Mesenchymal stem cell (in vitro differentiated cells and primary cell): ENCODE data around the gene CLEC16A.

Experiments used
- DNase-seq: peaks from one replicate; pipeline ENCODE4 v3.0.0-alpha.2; 2013
- H2AFZ ChIP-seq: one replicate; pipeline ENCODE4 v1.6.1; 2013; ENCODE audit warnings: low read depth, mild to moderate bottlenecking, control low read depth, inconsistent platforms, low read length, moderate library complexity
- H2AK5ac ChIP-seq: 2 replicates; pipeline ENCODE4 v1.6.1; 2013; ENCODE audit warnings: low read length, moderate library complexity, mild to moderate bottlenecking, inconsistent platforms; ENCODE audit not compliant: severe bottlenecking
- H2BK120ac ChIP-seq: one replicate; pipeline ENCODE4 v1.6.1; 2013; ENCODE audit warnings: low read depth, mild to moderate bottlenecking, inconsistent platforms, low read length, moderate library complexity
- H2BK12ac ChIP-seq, 2 experiments: one replicate each; pipeline ENCODE4 v1.6.1; 2013; ENCODE audit warnings: inconsistent platforms in 2 of 2, low read length in 2 of 2, mild to moderate bottlenecking in 2 of 2, moderate library complexity in 2 of 2, control low read depth in 1 of 2
- H2BK15ac ChIP-seq: one replicate; pipeline ENCODE4 v1.6.1; 2013; ENCODE audit warnings: mild to moderate bottlenecking, low read depth, inconsistent platforms; ENCODE audit not compliant: poor library complexity, severe bottlenecking
- H2BK5ac ChIP-seq: 2 replicates; pipeline ENCODE4 v1.6.1; 2013; ENCODE audit warnings: low read depth, mild to moderate bottlenecking, low read length, control low read depth, inconsistent platforms; ENCODE audit not compliant: poor library complexity, severe bottlenecking
- H3K14ac ChIP-seq, 2 experiments: one replicate each; pipeline ENCODE4 v1.6.1; 2013; ENCODE audit warnings: inconsistent platforms in 2 of 2, low read length in 2 of 2, control low read depth in 1 of 2, mild to moderate bottlenecking in 1 of 2, moderate library complexity in 1 of 2
- H3K18ac ChIP-seq, 2 experiments: one replicate each; pipeline ENCODE4 v1.6.1; 2013; ENCODE audit warnings: inconsistent platforms in 2 of 2, low read length in 2 of 2, control low read depth in 1 of 2, low read depth in 1 of 2, mild to moderate bottlenecking in 1 of 2
- H3K23ac ChIP-seq, 2 experiments: one replicate each; pipeline ENCODE4 v1.6.1; 2013; ENCODE audit warnings: inconsistent platforms in 2 of 2, low read length in 2 of 2, mild to moderate bottlenecking in 2 of 2, moderate library complexity in 2 of 2, control low read depth in 1 of 2
- H3K27ac ChIP-seq: 2 replicates; pipeline ENCODE4 v1.5.1; 2013; ENCODE audit warnings: mild to moderate bottlenecking, moderate library complexity, low read length, control low read depth, inconsistent platforms; ENCODE audit not compliant: poor library complexity, severe bottlenecking
- H3K27me3 ChIP-seq, 2 experiments: 2 replicates each; pipeline versions ENCODE4 v1.6.1 to v1.7.0; 2013; ENCODE audit warnings: low read length in 2 of 2, mild to moderate bottlenecking in 2 of 2, moderate library complexity in 2 of 2, control low read depth in 1 of 2, inconsistent platforms in 1 of 2; ENCODE audit not compliant: control insufficient read depth in 1 of 2, insufficient read depth in 1 of 2
- H3K36me3 ChIP-seq, 2 experiments: 2 replicates each; pipeline versions ENCODE4 v1.6.1 to v1.7.0; 2013; ENCODE audit warnings: low read length in 2 of 2, control low read depth in 1 of 2, inconsistent platforms in 1 of 2, low read depth in 1 of 2, mild to moderate bottlenecking in 1 of 2; ENCODE audit not compliant: insufficient read depth in 2 of 2, control insufficient read depth in 1 of 2
- H3K4ac ChIP-seq, 2 experiments: one replicate each; pipeline ENCODE4 v1.6.1; 2013; ENCODE audit warnings: inconsistent platforms in 2 of 2, low read length in 2 of 2, mild to moderate bottlenecking in 2 of 2, moderate library complexity in 2 of 2, control low read depth in 1 of 2, low read depth in 1 of 2
- H3K4me1 ChIP-seq: 2 replicates; pipeline ENCODE4 v1.6.1; 2013; ENCODE audit warnings: low read depth, low read length, control low read depth; ENCODE audit not compliant: control insufficient read depth, insufficient read depth
- H3K4me2 ChIP-seq: 2 replicates; pipeline ENCODE4 v1.6.1; 2013; ENCODE audit warnings: low read length, mild to moderate bottlenecking, inconsistent platforms; ENCODE audit not compliant: poor library complexity, severe bottlenecking
- H3K4me3 ChIP-seq, 2 experiments: 2 replicates each; pipeline versions ENCODE4 v1.5.1 to v1.7.0; 2013; ENCODE audit warnings: low read length in 2 of 2, mild to moderate bottlenecking in 2 of 2, control low read depth in 1 of 2, low read depth in 1 of 2; ENCODE audit not compliant: insufficient read depth in 1 of 2
- H3K79me1 ChIP-seq: replicated peaks from 2 replicates; pipeline ENCODE4 v1.6.1; 2013; ENCODE audit warnings: mild to moderate bottlenecking, control low read depth, low read length, inconsistent platforms; ENCODE audit not compliant: poor library complexity, severe bottlenecking
- H3K9ac ChIP-seq: 2 replicates; pipeline ENCODE4 v1.7.0; 2013; ENCODE audit warnings: mild to moderate bottlenecking, low read length, moderate library complexity
- H3K9me3 ChIP-seq: 2 replicates; pipeline ENCODE4 v1.7.0; 2013; ENCODE audit warnings: mild to moderate bottlenecking, low read length; ENCODE audit not compliant: control insufficient read depth
- H4K8ac ChIP-seq: one replicate; pipeline ENCODE4 v1.6.1; 2013; ENCODE audit warnings: inconsistent platforms, mild to moderate bottlenecking, low read length, moderate library complexity
- H4K91ac ChIP-seq: one replicate; pipeline ENCODE4 v1.6.1; 2013; ENCODE audit warnings: mild to moderate bottlenecking, low read length, inconsistent platforms
- WGBS: methylation state at CpG from one replicate; pipeline ENCODE4 v1.1.7; 2013; ENCODE audit warnings: mixed read lengths; 5-methylcytosine and 5-hydroxymethylcytosine counted together

CLEC16A gene

DNA sequence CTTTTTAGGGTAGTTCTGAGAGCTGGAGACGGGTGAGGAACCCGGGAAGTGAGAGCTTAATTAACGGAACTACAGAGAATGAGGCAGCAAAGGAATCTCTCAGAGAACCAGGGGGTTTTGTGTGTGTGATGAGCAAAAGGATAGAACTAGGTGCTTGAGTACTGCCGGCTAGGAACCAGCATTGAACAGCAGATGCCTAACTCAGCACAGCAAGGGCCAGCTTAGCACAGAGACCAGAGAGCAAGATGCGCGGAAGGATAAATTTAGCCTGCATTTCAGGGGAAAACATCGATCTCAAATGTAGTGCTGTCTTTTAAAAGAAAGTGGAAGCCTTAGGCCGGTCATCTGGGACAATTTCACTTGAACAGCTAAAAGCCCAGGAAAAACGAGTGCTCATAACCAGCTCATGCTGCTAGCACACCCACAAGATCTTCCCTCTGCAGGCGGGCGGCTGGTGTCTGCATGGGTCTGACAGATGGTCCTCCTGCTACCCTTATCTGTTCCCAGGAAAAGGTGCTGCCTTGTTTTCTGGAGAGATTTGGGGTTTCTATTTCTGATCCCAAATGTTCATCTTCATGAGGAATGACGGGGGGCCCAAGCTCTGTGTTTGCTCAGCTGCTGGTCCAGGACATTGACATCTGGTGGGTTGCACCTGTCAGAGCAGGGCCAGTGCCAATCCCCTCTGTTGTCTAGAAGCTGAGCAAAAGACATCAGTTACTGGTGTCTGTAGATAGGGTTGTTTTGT lies 207.7 kb downstream of the CLEC16A start:
- peaks cover 8% of the 10 kb centered on the region for H3K79me1 ChIP-seq

DNA sequence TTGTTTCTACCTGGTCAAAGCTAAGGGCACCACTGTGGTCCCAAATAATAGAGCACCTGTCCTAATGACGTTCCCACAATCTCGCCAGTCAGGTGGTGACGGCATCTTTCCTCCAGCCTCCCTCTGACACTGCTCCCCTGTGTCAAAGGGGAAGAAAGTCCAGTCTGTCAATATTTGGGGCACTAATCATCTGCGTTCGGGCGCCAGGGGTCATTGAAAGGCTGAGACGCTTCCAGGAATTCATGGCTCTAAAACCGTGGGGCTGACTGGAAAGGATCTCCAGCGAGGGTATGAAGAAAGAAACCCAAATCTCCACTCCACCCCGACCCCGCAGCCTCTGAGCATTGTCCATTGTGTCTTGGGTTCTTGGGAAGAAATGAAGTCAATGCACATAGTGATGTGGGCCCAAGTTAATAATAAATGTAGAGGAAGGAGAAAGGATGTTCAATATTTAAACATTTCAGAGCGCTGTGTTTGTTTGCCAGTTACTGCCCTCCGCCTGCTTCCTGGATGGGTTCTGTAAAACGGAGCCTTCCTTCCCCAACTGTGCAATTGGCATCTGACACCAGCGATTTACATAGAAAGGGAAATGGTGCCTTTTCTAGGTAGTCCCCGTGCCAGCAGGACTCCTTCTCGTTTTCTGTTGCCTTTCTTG lies 208.4 kb downstream of the CLEC16A start:
- Histone ChIP-seq H3K9ac (no peak overlapping the region), H3K36me3 (peaks cover 4 to 18% of the 10 kb centered on the region in 2 experiments), H3K4me2 (no peak overlapping the region), H2BK5ac (no peak overlapping the region), H2AFZ (no peak overlapping the region), H2BK12ac (no peak overlapping the region), H2AK5ac (no peak overlapping the region), H4K91ac (no peak overlapping the region), H3K79me1 (peaks cover 10% of the 10 kb centered on the region), H3K14ac (no peak overlapping the region), H3K9me3 (no peaks in the 10 kb centered on the region), H3K27ac (no peak overlapping the region), H3K27me3 (no peaks in the 10 kb centered on the region), H3K18ac (no peak overlapping the region), H2BK15ac (no peak overlapping the region), H3K4me1 (peaks cover 7% of the 10 kb centered on the region), H3K4me3 (no peak overlapping the region), H4K8ac (no peak overlapping the region), H3K23ac (no peak overlapping the region), H3K4ac (no peak overlapping the region), H2BK120ac (no peak overlapping the region)
- no peak for DNase-seq
- WGBS: 85% methylated on average over 17 of the region's 17 CpGs

More for the DNA sequence above, 207.7 kb downstream of the CLEC16A start:
- H2BK120ac ChIP-seq: no peak overlapping the region
- H2BK12ac ChIP-seq: no peak overlapping the region
- no peak overlapping the region for H3K4ac ChIP-seq
- no peaks in the 10 kb centered on the region for H3K9me3 ChIP-seq
- H4K8ac ChIP-seq: no peak overlapping the region
- H3K4me1 ChIP-seq: peaks cover 5% of the 10 kb centered on the region
- H2AFZ ChIP-seq: no peak overlapping the region
- no peak overlapping the region for H2AK5ac ChIP-seq
- H3K18ac ChIP-seq: no peak overlapping the region
- H3K27me3 ChIP-seq: no peaks in the 10 kb centered on the region
- no peak overlapping the region for H4K91ac ChIP-seq
- no peak for DNase-seq
- H3K27ac ChIP-seq: no peak overlapping the region
- H2BK5ac ChIP-seq: no peak overlapping the region
- H3K9ac ChIP-seq: no peak overlapping the region
- H3K36me3 ChIP-seq: peaks cover 4 to 19% of the 10 kb centered on the region in 2 experiments
- H3K4me3 ChIP-seq: no peak overlapping the region
- H3K23ac ChIP-seq: no peak overlapping the region
- 89% methylated on average over 12 of the region's 12 CpGs for WGBS
- H3K4me2 ChIP-seq: no peak overlapping the region
- no peak overlapping the region for H3K14ac ChIP-seq
- no peak overlapping the region for H2BK15ac ChIP-seq

DNA sequence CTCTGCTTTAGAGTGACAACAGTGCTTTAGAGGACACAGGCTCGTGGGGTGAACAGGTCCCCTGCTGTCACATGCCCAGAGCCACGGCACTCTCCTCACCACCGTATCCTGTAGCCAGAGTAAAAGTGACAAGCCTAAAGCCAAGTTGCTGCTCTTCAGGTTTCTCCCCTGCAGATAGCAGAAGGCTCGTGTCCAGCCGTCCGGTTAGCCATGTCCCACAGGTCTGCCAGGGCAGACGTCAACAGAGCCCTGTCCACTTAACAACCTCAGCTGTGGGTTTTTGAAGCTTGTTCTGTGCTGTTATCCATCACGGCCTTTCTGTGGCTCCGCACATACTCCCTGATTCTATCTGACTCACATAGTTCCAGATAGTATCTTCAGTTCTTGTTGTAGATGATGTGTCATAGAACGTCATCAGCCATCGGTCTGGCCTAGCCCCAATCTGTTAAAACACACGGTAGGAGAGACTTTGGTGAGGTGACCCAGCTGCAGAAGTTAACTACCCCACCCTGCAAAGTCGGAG lies 211.0 kb downstream of the CLEC16A start:
- Histone ChIP-seq H2BK120ac (no peak overlapping the region), H2AFZ (no peak overlapping the region), H4K8ac (peak overlapping the region; percentile 62), H4K91ac (no peak overlapping the region), H3K4ac (no peak overlapping the region), H3K36me3 (peaks cover 1 to 14% of the 10 kb centered on the region in 2 experiments), H2BK5ac (no peak overlapping the region), H2BK15ac (no peak overlapping the region), H3K18ac (peak overlapping the region in 1 of 2 experiments; percentile 74), H3K27ac (no peak overlapping the region), H3K9ac (no peak overlapping the region), H3K4me3 (no peak overlapping the region), H3K23ac (no peak overlapping the region), H3K4me2 (no peak overlapping the region), H3K4me1 (peaks cover 3% of the 10 kb centered on the region), H3K79me1 (peaks cover 13% of the 10 kb centered on the region), H2AK5ac (no peak overlapping the region), H3K27me3 (no peaks in the 10 kb centered on the region), H2BK12ac (no peak overlapping the region), H3K14ac (peak overlapping the region in 1 of 2 experiments; percentile 1), H3K9me3 (peaks cover under 1% of the 10 kb centered on the region)
- DNase-seq: peak; percentile 83
- 53% methylated on average over 11 of the region's 13 CpGs for WGBS

DNA sequence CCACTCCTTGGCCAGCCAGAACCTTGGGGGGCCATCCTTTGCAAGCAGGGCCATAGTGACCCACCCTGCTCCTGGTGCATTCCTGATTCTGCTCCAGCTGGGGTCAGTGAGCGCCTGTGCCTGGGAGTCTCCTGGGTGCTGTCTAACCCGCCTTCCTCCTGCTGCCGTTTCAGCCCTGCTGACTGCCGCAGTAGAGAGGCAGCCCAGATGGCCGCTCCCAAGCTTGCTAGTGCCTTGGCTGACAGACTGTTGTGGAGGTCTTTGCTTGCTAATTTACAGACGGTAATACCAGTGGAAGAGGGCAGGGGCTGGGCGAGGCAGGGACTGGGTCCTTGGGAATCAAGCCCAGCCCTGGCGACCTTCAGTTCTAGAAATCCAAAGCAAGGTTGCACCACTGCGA lies 212.0 kb downstream of the CLEC16A start:
- peaks cover 3% of the 10 kb centered on the region for H3K4me1 ChIP-seq
- no peak overlapping the region for H2BK120ac ChIP-seq
- H3K27ac ChIP-seq: no peak overlapping the region
- peak overlapping the region in 1 of 2 experiments; percentile 2 for H3K4ac ChIP-seq
- H3K23ac ChIP-seq: no peak overlapping the region
- H4K91ac ChIP-seq: no peak overlapping the region
- no peak for DNase-seq
- H3K9ac ChIP-seq: no peak overlapping the region
- H2BK15ac ChIP-seq: peak overlapping the region; percentile 12
- no peaks in the 10 kb centered on the region for H3K27me3 ChIP-seq
- H3K14ac ChIP-seq: no peak overlapping the region
- H3K4me3 ChIP-seq: no peak overlapping the region
- no peak overlapping the region for H2AK5ac ChIP-seq
- H3K18ac ChIP-seq: no peak overlapping the region
- H2BK5ac ChIP-seq: no peak overlapping the region
- no peak overlapping the region for H4K8ac ChIP-seq
- peaks cover 5% of the 10 kb centered on the region for H3K9me3 ChIP-seq
- H2AFZ ChIP-seq: no peak overlapping the region
- H3K79me1 ChIP-seq: peaks cover 12% of the 10 kb centered on the region
- no peak overlapping the region for H3K4me2 ChIP-seq
- no peak overlapping the region for H2BK12ac ChIP-seq
- 90% methylated on average over 9 of the region's 9 CpGs for WGBS
- H3K36me3 ChIP-seq: peaks cover 0 to 17% of the 10 kb centered on the region in 2 experiments
